ENCODE measurements around the gene PRKRIP1. TPM values are rescaled to one million over a fixed set of nuclear protein-coding genes. Genes with fewer than 3 reads are reported as not detected.

Gene PRKRIP1
- total RNA-seq, 4 donors from 2014 or later = 24.8 to 97.3 (median 33.6) TPM

DNA sequence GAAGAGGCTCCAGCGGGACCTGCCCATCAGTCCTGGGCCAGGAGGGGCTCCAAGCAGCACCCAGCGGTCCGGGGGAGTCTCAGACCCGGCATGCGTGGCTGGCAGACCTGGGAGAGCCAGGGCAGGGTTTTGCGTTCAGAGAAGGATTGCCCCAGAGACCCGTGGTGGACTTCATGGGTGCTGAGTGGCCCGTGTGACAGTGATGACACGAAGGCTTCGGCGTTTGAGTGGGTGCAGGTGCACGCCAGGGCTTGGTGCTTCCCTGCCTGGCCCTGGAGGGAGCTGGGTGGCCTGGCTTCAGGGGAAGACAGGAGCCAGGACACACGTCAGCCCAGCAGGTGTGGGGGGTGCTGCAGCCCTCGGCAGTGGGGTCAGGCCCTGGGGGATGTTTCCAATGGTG is 51.1 kb downstream of the PRKRIP1 start:
- no peaks in the 10 kb centered on the region for H3K9me3 ChIP-seq
- H3K4me3 ChIP-seq = no peak overlapping the region
- in situ Hi-C loops (cut with MboI; ENCODE audit: low pct_ligation_motif_present in 1 of 4, low pct_unique_long_range_greater_than_20kb in 1 of 4, low sequenced_read_pairs in 3 of 4) (no loop called here), intact Hi-C loops (cut with DNase I; ENCODE audit: low total_unique reads) (no loop called here)
- DNase-seq = no peak
- no peak overlapping the region for H3K27ac ChIP-seq
- no peaks in the 10 kb centered on the region for H3K36me3 ChIP-seq
- H3K27me3 ChIP-seq = no peaks in the 10 kb centered on the region
- H3K4me1 ChIP-seq = no peaks in the 10 kb centered on the region
- TF ChIP-seq EP300 (IDR thresholded peaks at IDR 0.05; ENCODE audit: low read depth) = no peak
- no peak for TF ChIP-seq POLR2AphosphoS5 (IDR thresholded peaks at IDR 0.05)
- TF ChIP-seq, protein P1, sequence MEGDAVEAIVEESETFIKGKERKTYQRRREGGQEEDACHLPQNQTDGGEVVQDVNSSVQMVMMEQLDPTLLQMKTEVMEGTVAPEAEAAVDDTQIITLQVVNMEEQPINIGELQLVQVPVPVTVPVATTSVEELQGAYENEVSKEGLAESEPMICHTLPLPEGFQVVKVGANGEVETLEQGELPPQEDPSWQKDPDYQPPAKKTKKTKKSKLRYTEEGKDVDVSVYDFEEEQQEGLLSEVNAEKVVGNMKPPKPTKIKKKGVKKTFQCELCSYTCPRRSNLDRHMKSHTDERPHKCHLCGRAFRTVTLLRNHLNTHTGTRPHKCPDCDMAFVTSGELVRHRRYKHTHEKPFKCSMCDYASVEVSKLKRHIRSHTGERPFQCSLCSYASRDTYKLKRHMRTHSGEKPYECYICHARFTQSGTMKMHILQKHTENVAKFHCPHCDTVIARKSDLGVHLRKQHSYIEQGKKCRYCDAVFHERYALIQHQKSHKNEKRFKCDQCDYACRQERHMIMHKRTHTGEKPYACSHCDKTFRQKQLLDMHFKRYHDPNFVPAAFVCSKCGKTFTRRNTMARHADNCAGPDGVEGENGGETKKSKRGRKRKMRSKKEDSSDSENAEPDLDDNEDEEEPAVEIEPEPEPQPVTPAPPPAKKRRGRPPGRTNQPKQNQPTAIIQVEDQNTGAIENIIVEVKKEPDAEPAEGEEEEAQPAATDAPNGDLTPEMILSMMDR (IDR thresholded peaks at IDR 0.05) = no peak
- TF ChIP-seq POLR2A (IDR thresholded peaks at IDR 0.05) = no peak
- WGBS, 2 donors (ENCODE audit: low coverage in 1 of 2) = 89 to 93% methylated on average over 3 to 14 of the region's 14 CpGs

DNA sequence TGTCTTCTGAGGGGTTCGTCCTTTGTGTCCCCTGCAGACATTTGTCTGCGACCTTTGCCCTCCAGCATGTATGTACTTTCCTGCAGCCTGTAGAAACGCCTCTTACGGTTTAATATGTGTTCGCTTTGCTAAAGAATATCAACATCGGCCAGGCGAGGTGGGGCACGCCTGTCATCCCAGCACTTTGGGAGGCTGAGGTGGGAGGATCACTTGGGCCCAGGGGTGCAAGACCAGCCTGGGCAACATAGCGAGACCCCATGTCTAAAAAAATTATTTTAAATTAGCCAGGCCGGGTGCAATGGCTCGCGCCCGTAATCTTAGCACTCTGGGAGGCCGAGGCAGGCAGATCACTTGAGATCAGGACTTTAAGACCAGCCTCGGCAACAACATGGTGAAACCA is 53.0 kb downstream of the PRKRIP1 start:
- H3K9me3 ChIP-seq = no peaks in the 10 kb centered on the region
- TF ChIP-seq POLR2A (IDR thresholded peaks at IDR 0.05) = no peak
- TF ChIP-seq, protein P1 (IDR thresholded peaks at IDR 0.05) = no peak
- no peak for TF ChIP-seq EP300 (IDR thresholded peaks at IDR 0.05; ENCODE audit: low read depth)
- no peak for TF ChIP-seq POLR2AphosphoS5 (IDR thresholded peaks at IDR 0.05)
- H3K4me1 ChIP-seq = no peaks in the 10 kb centered on the region
- intact Hi-C loops (cut with DNase I; ENCODE audit: low total_unique reads) = no loop called here
- no peak for DNase-seq
- WGBS, 2 donors (ENCODE audit: low coverage in 1 of 2) = 80 to 87% methylated on average over 1 to 15 of the region's 15 CpGs
- no peak overlapping the region for H3K4me3 ChIP-seq
- in situ Hi-C loops (cut with MboI; ENCODE audit: low pct_ligation_motif_present in 1 of 4, low pct_unique_long_range_greater_than_20kb in 1 of 4, low sequenced_read_pairs in 3 of 4) = no loop called here
- no peaks in the 10 kb centered on the region for H3K27me3 ChIP-seq
- H3K27ac ChIP-seq = no peak overlapping the region
- H3K36me3 ChIP-seq = no peaks in the 10 kb centered on the region

DNA sequence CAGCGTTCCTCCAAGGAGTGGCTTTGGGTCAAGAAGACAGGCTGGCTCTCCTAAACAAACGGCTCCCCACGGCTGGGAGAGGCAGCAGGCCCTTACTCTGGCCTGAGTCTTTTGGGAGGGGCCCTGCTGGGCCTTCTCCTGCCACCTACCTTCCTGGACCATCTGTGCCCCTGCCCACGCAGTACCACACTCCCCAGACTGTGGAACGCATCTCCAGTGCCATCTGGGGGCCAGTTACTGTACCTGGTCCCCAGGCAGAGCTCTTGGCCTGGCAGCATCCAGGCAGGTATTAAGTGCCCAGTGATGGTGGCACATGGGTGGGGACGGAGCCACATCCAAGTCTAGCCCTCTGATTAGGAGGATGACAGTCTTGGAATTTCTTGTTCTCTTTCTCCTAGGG is 54.1 kb downstream of the PRKRIP1 start:
- Histone ChIP-seq H3K27ac (no peak overlapping the region), H3K27me3 (no peaks in the 10 kb centered on the region), H3K4me1 (no peaks in the 10 kb centered on the region), H3K36me3 (no peaks in the 10 kb centered on the region), H3K9me3 (no peaks in the 10 kb centered on the region), H3K4me3 (no peak overlapping the region)
- in situ Hi-C loops (cut with MboI; ENCODE audit: low pct_ligation_motif_present in 1 of 4, low pct_unique_long_range_greater_than_20kb in 1 of 4, low sequenced_read_pairs in 3 of 4) (loop anchor here in 1 of 4 donors (10.0 kb wide), 1 partner anchor 45 kb away; no protein-coding TSS in a partner anchor), intact Hi-C loops (cut with DNase I; ENCODE audit: low total_unique reads) (no loop called here)
- DNase-seq = peak; percentile 48
- WGBS, 2 donors (ENCODE audit: low coverage in 1 of 2) = 60 to 100% methylated on average over 1 to 6 of the region's 6 CpGs
- TF ChIP-seq, protein P1 (IDR thresholded peaks at IDR 0.05) = peak in 1 of 5 experiments; percentile 8
- no peak for TF ChIP-seq POLR2AphosphoS5 (IDR thresholded peaks at IDR 0.05)

DNA sequence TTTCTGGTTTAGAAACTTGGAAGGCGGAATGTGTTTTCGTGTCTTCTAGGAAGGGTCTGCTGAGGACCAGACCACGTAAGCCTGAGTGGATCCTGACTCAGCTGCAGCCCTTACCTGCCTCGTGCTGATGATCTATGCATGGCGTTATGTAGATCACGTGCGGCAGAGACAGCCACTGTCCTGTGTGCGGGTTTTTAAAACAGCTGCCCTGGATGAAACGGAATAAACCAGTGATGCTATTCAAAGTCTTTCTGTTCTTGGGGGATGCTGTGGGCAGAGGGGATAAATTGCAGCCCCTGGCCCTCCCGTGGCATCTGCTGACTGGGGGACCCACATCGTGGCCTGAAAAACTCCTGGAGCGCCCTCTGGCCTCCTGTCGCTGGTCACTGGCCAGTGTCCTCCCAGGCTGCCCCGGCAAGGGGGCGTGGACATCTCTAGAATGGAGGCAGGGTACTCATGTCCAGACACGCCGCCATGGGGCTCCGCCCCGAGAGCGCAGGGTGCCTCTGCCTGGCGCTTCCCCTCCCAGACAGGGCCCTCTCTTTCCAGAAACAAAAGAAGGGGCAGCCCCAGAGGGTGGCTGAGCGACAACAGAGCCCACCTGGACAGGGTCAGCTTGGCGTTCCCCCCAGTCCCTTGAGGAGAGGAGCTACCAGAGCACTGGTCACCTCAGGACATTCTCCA is 55.4 kb downstream of the PRKRIP1 start:
- Histone ChIP-seq H3K36me3 (peaks cover 0 to under 1% (median under 1%) of the 10 kb centered on the region in 4 donors), H3K4me1 (no peaks in the 10 kb centered on the region), H3K27ac (no peak overlapping the region), H3K9me3 (no peaks in the 10 kb centered on the region), H3K27me3 (no peaks in the 10 kb centered on the region), H3K4me3 (no peak overlapping the region)
- no peak for DNase-seq
- TF ChIP-seq, protein P1 (IDR thresholded peaks at IDR 0.05) = no peak
- WGBS, 2 donors (ENCODE audit: low coverage in 1 of 2) = 73% methylated on average over 15 of the region's 23 CpGs; no CpG with 5 or more reads in 1 of the 2 donors
- intact Hi-C loops (cut with DNase I; ENCODE audit: low total_unique reads) (no loop called here), in situ Hi-C loops (cut with MboI; ENCODE audit: low pct_ligation_motif_present in 1 of 4, low pct_unique_long_range_greater_than_20kb in 1 of 4, low sequenced_read_pairs in 3 of 4) (loop anchor here in 1 of 4 donors (10.0 kb wide), 1 partner anchor 47 kb away; no protein-coding TSS in a partner anchor)
